D341Med (cell line): ENCODE data around the gene GPSM3.
"Not testable (repeated sequence)": the region's sequence is repeated elsewhere in the genome, so short reads cannot be mapped to it uniquely, and the experiment has no call there.

ENCODE experiments used
- DNase-seq: peaks from one replicate; pipeline ENCODE4 v3.0.0; 2012; ENCODE audit warnings: low spot score

GPSM3 gene

DNA sequence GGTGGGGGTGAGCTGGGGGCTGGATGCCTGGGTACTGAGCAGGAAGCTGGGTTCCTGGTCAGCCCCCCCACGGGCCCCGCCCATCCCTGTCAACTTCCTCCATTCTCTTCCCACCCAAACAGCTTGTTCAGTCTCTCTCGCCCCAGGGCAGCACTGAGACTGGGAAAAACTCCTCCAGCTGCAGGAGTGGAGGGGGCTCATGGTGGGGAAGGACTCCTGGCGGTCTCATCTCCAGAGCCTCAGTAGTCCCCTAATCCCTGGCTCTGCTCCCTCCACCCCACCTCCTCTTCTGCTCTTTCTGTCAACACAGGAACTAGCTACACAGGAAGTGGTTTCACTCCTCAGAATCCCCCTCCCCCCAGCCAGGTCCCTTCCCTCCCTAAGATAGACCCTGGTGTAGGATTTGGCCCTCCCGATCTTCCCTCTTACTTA lies at the start of gene GPSM3:
Gene GPSM3 (minus strand): TSS at position 36 of the 432 bp plus-strand sequence. CDS start 130 bp downstream, outside the sequence.
- no peak for DNase-seq

- DNase-seq = no peak
Measured at GRCh38 chr6:32240686-32241085, 48.2 kb upstream of the GPSM3 start.

DNA sequence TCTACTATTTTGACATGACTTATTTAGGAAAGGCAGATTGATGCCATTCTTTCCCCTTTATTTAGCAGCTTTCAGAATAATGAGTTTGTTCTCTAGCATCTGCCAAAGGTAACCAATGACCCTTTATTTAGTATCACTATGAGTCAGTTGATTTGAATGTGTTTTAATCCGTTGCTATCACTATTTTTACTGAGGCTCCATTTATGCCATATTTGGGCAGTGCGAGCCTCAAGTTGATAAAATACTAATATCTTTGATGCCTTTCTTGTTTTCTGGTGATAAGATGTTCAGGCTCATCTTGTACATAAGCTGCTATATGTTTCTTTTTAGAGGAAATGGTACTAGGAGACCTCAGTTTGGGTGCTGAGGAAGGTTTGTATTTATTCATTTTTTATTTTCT lies 47.0 kb upstream of the GPSM3 start:
- no peak for DNase-seq

GRCh38 chr6:32234934-32235333 lies 42.5 kb upstream of the GPSM3 start:
- no peak for DNase-seq

- no peak for DNase-seq
Measured at GRCh38 chr6:32226434-32226833, 34.0 kb upstream of the GPSM3 start.

DNA sequence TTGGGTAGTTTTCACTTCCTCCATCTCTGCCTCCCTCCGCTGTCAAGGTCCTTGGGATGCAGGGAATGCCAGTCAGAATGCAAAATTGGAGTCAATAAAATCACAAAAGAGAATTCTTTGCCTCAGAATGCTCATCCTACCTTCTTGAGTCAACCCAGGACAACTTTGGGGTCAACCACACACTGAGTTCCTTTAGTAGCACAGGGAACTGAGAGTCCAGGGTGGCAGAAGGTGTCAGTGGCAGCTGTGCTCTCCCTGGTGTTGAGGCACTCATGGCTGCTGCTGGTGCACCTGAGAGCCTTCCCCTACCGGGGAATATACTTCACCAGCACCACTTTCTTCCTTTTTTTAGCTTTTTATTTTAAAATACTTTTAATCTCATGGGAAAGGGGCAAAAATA lies 32.3 kb upstream of the GPSM3 start:
- DNase-seq = no peak

- DNase-seq = no peak
Measured at GRCh38 chr6:32223258-32224235, 31.1 kb upstream of the GPSM3 start, which contains the start of gene NOTCH4. Gene NOTCH4 (minus strand): TSS chr6:32224067. CDS start chr6:32223928, 139 bp downstream.

DNA sequence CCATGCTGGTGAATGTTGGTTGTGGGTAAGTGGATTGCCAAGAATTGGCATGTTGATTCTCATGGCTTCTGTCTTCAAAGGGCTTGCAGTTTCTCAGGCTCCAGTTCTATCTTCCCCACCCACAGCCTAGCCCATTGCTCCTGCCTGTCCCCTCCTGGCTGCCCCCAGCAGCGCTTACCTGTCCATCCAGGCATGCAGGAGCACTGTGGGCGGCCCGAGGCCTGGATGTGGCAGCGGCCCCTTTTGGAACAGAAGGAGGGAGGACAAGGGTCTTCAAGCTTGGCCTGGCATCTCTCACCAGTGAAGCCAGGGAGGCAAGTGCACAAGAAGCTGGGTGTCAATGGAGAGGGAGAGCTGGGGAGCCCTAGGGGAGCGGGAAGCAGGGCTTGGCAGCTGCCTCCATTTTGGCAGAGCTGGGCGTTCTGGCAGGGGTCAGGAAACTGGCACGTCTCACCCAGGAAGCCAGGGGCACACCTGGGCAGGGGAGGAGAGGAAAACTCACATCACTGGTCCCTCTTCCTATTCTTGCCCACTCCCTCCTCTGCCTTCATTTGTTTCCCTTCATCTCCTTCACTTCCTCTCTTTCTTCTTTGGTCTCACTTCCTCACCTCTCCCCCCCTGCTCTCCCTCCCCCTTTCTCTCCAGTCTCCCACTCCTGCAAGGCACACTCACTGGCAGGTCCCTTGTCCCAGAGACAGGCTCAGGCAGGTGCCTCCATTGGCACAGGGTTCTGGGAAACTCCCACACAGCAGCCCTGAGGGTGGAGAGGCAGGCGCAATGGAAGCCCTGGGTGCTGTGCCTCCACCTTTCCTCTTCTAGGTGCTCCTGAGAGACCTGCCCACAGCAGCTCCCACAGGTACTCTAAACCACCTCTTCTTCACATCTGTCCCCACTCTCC lies 30.1 kb upstream of the GPSM3 start:
- DNase-seq = no peak

DNA sequence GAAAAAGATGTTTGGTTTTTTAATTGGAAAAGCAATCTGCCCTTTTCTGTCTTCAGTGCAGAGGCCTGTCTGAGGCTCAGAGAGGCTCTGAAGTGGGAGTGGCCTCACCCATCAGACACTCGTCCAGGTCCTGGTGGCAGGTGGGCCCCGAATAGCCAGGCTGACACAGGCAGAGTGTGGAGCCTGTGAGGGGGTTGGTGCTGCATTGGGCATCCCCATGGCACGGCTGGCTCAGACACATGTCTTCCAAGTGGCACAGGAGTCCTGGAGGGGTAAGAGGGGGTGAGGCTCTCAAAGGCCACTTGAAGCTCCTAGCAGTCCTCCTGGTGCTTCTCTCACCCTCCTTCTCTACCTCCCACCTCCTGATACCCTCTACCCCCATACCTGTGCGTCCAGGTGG lies 27.6 kb upstream of the GPSM3 start:
- DNase-seq = no peak

DNA sequence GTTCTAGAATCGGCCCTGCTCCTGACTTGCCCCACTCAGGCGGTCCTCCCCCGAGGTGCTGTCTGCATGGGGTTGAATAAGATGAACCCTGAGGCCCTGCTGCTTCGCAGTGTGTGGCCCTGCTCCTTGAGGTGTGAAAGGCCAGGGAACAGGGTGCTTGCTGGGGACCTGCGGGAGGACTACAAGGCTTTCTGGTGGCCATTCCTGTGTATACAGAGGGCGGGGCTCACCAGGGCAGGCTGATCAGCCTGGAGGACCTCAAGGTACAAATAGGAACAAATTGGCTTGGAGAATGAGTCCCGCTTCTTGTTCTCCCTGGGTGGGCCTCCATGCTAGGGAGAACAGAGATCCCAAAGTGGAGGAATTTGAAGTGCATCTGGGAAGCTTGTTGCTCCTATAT lies 25.7 kb upstream of the GPSM3 start:
- no peak for DNase-seq

GRCh38 chr6:32216998-32217397 lies 24.6 kb upstream of the GPSM3 start:
- no peak for DNase-seq

- DNase-seq = no peak
Measured at GRCh38 chr6:32216285-32216684, 23.8 kb upstream of the GPSM3 start.

GRCh38 chr6:32215617-32216016 lies 23.2 kb upstream of the GPSM3 start:
- DNase-seq = no peak

GRCh38 chr6:32214126-32214525 lies 21.7 kb upstream of the GPSM3 start:
- DNase-seq = no peak

DNA sequence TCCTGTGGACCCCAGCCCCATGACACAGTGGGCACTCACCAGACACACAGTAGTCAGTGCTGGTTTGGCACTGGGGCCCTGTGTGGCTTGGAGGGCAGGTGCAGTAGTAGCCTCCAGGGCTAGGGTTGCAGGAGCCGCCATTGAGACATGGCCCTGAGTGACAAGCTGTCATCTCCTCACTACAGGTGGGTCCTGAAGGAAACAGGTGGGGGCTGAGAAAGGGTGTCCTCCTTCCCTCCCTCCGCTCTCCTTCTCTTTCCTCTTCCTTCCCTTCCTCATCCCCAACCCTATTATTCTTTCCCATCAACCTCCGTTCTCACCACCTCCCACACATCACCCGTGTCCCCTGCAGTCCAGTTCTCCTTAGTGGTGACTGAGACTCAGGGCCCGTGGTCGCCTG lies 21.2 kb upstream of the GPSM3 start:
- no peak for DNase-seq

- no peak for DNase-seq
Measured at GRCh38 chr6:32212076-32212760, 19.8 kb upstream of the GPSM3 start.

GRCh38 chr6:32211432-32211831 lies 19.0 kb upstream of the GPSM3 start:
- DNase-seq = not testable (repeated sequence)

DNA sequence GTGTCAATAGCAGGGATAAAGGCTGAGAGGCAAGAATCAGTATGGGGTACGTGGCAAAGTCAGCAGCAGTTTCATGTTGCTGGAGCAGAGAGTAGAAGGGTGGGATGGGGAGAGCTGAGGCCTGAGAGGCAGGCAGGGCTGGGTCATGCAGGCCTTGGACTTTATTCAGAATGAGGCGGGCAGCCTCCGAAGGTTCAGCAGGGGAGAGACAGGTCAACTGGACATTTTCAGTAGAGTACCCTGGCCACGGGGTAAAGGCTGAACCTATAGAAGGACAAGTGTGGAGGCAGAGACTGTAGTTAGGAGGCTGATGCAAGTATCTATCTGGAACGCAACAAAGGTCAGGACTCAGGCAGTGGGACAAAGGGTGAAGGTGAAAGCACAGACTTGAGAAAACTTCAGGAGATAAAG lies 17.8 kb upstream of the GPSM3 start:
- DNase-seq = no peak

- DNase-seq = no peak
Measured at GRCh38 chr6:32208996-32209395, 16.6 kb upstream of the GPSM3 start.

GRCh38 chr6:32204268-32204715 lies 11.8 kb upstream of the GPSM3 start:
- no peak for DNase-seq

GRCh38 chr6:32203426-32204267 lies 11.2 kb upstream of the GPSM3 start:
- no peak for DNase-seq
